ENCODE measurements around the gene MIA.

MIA gene

DNA sequence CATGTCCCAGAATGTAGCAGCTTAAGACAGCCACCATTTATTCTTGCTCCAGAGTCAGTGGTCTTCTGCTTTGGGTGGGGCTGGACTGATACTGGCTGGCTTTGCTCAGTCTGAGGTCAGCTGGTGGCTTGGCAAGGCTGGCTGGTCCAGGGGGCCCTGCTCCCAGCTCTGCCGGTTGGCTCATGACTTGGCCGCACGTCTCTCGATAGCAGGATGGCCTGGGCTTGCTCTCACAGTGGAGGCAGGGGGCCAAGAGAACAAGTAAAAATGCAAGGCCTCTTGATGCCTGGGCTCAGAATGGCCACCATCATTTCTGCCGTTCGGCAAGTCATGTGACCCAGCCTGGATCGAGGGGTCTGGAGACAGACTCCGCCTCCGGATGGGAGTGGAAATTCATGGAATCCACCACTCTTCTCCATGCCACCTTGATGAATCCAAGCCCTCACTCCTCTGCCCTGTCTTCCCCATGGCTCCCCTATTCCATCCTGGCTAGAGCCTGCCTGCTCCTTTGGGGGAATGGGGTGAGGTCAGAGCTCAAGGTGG lies 38.1 kb upstream of the MIA start:
- no peak for DNase-seq (ENCODE audit: low read depth, low spot score)
- CTCF ChIA-PET = no interaction called here
- TF ChIP-seq, protein P1, sequence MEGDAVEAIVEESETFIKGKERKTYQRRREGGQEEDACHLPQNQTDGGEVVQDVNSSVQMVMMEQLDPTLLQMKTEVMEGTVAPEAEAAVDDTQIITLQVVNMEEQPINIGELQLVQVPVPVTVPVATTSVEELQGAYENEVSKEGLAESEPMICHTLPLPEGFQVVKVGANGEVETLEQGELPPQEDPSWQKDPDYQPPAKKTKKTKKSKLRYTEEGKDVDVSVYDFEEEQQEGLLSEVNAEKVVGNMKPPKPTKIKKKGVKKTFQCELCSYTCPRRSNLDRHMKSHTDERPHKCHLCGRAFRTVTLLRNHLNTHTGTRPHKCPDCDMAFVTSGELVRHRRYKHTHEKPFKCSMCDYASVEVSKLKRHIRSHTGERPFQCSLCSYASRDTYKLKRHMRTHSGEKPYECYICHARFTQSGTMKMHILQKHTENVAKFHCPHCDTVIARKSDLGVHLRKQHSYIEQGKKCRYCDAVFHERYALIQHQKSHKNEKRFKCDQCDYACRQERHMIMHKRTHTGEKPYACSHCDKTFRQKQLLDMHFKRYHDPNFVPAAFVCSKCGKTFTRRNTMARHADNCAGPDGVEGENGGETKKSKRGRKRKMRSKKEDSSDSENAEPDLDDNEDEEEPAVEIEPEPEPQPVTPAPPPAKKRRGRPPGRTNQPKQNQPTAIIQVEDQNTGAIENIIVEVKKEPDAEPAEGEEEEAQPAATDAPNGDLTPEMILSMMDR (IDR thresholded peaks at IDR 0.05; ENCODE audit: insufficient read depth, low read length, missing control alignments) = no peak
- H3K4me3 ChIP-seq (ENCODE audit: low read depth, low read length) = no peak overlapping the region
- POLR2A ChIA-PET = interaction anchor here (1.0 kb wide), 1 partner anchor 13 kb away, joined by 3 read pairs; the partner anchor contains the start of gene ACTMAP

DNA sequence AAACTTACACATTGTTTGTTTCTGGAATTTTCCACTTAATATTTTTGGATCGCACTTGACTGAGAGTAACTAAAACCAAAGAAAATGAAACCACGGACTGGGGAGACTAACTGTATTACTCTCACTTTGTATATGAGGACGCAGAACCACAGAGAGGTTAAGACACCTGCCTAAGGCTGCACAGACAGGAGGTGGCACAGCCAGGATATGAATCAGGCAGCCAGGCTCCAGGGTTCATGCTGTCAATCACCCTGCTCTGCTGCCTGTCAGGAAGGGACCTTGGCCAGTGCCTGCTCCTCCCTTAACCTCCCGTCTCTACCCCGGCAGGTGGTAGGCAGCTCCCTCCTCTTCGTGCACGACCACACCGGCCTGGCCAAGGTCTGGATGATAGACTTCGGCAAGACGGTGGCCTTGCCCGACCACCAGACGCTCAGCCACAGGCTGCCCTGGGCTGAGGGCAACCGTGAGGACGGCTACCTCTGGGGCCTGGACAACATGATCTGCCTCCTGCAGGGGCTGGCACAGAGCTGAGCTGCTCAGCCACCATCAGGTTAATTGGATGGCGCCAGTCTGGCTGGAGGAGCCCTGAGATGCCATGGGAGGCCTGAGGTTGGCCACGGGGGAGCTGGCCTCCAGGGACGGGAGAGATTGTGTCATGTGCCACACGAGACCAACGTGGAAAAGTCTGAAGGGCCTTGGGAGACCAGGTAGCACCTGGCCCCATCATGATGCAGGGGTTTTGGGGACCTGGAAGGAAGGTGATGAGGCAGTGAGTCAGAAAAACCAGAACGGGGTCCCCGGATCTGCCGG lies 36.1 kb upstream of the MIA start:
- CTCF ChIA-PET = no interaction called here
- POLR2A ChIA-PET = no interaction called here

DNA sequence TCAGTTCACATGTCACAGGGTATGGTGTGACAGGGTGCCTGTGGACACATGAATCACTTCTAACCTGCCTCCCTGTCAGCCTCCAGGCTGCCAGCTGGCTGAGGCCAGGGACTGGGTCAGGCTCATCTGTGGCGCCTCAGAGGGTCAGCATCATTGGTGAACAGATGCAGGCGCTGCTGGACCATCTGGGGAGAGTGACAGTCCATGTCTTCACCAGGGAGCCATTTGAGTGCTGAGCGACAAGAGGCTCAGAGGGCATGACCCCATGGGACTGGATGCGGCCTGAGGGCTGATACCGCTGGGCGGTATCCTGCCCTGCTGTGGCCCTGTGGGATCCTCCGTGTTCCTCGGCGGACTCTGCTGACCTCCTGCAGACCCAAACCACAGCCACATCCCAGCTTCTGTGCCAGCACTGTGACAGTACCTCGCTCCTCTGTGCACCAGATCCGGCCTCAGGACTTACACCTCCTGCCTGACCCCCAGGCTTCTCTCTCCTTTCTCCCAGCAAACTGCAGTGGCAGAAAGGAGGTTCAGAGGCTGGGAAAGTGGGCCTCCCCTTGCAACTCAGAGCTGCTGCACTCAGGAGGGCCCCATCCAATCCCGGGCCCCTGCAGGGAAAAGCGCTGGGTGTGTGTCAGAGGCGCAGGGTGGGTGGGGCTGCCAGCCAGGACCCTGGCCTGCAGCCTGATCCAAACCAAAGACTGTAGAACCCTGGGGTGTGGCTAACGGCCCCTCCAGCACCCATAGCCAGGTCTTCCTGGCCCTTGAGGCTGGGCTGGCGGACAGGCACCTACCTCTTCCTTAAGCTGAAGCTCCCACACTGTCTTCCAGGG lies 35.2 kb upstream of the MIA start:
- ChIA-PET POLR2A (no interaction called here), CTCF (no interaction called here)
- H3K4me3 ChIP-seq (ENCODE audit: low read depth, low read length) = no peak overlapping the region
- no peak for DNase-seq (ENCODE audit: low read depth, low spot score)
- TF ChIP-seq, protein P1 (IDR thresholded peaks at IDR 0.05; ENCODE audit: insufficient read depth, low read length, missing control alignments) = no peak

More for the DNA sequence above, 36.1 kb upstream of the MIA start:
- H3K4me3 ChIP-seq (ENCODE audit: low read depth, low read length) = no peak overlapping the region
- no peak for DNase-seq (ENCODE audit: low read depth, low spot score)
- TF ChIP-seq, protein P1 (IDR thresholded peaks at IDR 0.05; ENCODE audit: insufficient read depth, low read length, missing control alignments) = no peak

DNA sequence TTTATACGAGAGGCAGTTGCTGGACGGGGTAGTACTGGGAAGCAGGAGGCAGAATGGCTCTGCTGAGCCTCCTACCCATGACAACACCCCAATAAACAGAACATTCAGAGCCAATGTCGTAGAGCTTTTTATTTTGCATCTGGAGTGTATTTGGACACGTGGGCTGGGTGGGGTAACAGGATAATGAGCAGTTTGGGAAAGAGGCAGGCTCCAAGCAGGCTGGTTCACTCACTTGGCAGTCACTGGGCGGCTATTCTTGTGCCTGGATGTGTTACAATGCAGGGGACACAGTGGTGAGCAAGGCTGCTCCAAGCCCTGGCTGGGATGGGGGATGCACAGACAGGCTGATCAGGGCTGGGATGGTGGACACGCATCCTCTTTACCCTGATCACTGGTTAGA lies 34.6 kb upstream of the MIA start:
- no peak for DNase-seq (ENCODE audit: low read depth, low spot score)
- ChIA-PET CTCF (no interaction called here), POLR2A (no interaction called here)
- TF ChIP-seq, protein P1 (IDR thresholded peaks at IDR 0.05; ENCODE audit: insufficient read depth, low read length, missing control alignments) = no peak
- no peak overlapping the region for H3K4me3 ChIP-seq (ENCODE audit: low read depth, low read length)

- no peak for DNase-seq (ENCODE audit: low read depth, low spot score)
- TF ChIP-seq, protein P1 (IDR thresholded peaks at IDR 0.05; ENCODE audit: insufficient read depth, low read length, missing control alignments) = no peak
- POLR2A ChIA-PET = no interaction called here
- CTCF ChIA-PET = interaction anchor here (1.1 to 1.4 kb wide), 3 partner anchors 8 to 65 kb away, joined by 4 to 5 read pairs (median 4); no protein-coding TSS in a partner anchor
- H3K4me3 ChIP-seq (ENCODE audit: low read depth, low read length) = no peak overlapping the region
Measured at GRCh38 chr19:40741527-40742390, 33.6 kb upstream of the MIA start.
